K562 (cell line): ENCODE measurements around the gene PSMC1. TPM values are rescaled to one million over a fixed set of nuclear protein-coding genes. Genes with fewer than 3 reads are reported as not detected.

ENCODE experiments used
- ATAC-seq: fragments of 200-7000 bp; cut with Tn5 transposase; 3 replicates; pipeline ENCODE4 v1.9.1; 2020; ENCODE audit warnings: moderate library complexity
- BruUV-seq: library from RNA; stranded (reverse); fragments of 400-500 nt; replicated peaks from 2 replicates; lab custom pipeline; 2021; lab: Mats Ljungman, UMichigan
- CTCF ChIA-PET: fragments of 300-600 bp; formaldehyde crosslinking; extraction: SDS; loops from one replicate; lab custom pipeline; 2021; ENCODE audit warnings: low intra/inter-chr PET ratio; lab: Yijun Ruan, JAX
- POLR2A ChIA-PET: fragments of 300-600, 350-650 bp; sonication (Branson Sonifier 250); formaldehyde crosslinking; extraction: SDS; loops from one replicate; lab custom pipeline; 2021; ENCODE audit warnings: antibody characterized with exemption, inconsistent platforms; lab: Yijun Ruan, JAX
- DNase-seq, 4 experiments: peaks; one replicate each; pipeline versions ENCODE4 v3.0.0 to v3.0.0-alpha.2; 2011 to 2018; ENCODE audit warnings: low spot score in 3 of 4, mixed read lengths in 3 of 4; ENCODE audit errors: extremely low read depth in 1 of 4
- FAIRE-seq: peaks from 2 replicates; lab custom pipeline; 2011; peaks lifted over from hg19 to GRCh38; lab: Jason Lieb, UNC
- H2AFZ ChIP-seq: 2 replicates; pipeline ENCODE4 v1.6.0; 2011; ENCODE audit warnings: low read depth, low read length, control low read depth, inconsistent platforms
- H3K27ac ChIP-seq: fragments of 200-600 bp; 3 replicates; pipeline ENCODE4 v1.8.0; 2011; ENCODE audit warnings: low read depth, mild to moderate bottlenecking, control low read depth, inconsistent platforms, low read length, moderate library complexity, mixed read lengths; ENCODE audit errors: extremely low read depth
- H3K27me3 ChIP-seq, 2 experiments: fragments of 300-600 bp in 1 of 2; 2 replicates in 1 of 2; 3 replicates in 1 of 2; pipeline versions ENCODE4 v1.6.0 to v1.8.0; 2011; ENCODE audit warnings: inconsistent platforms in 2 of 2, low read length in 2 of 2, mild to moderate bottlenecking in 1 of 2, mixed read lengths in 1 of 2, moderate library complexity in 1 of 2; ENCODE audit not compliant: control insufficient read depth in 2 of 2, insufficient read depth in 2 of 2
- H3K36me3 ChIP-seq: fragments of 300-600 bp; 3 replicates; pipeline ENCODE4 v1.8.0; 2011; ENCODE audit warnings: mild to moderate bottlenecking, low read length, inconsistent platforms; ENCODE audit not compliant: control insufficient read depth, insufficient read depth
- H3K4me1 ChIP-seq, 2 experiments: fragments of 200-600 bp in 1 of 2; replicated peaks in 1 of 2; 2 replicates in 1 of 2; 3 replicates in 1 of 2; pipeline versions ENCODE4 v1.5.1 to v1.8.0; 2011; ENCODE audit warnings: inconsistent platforms in 2 of 2, low read length in 2 of 2, mild to moderate bottlenecking in 1 of 2, mixed read lengths in 1 of 2, moderate library complexity in 1 of 2; ENCODE audit not compliant: control insufficient read depth in 2 of 2, insufficient read depth in 2 of 2
- H3K4me2 ChIP-seq: 2 replicates; pipeline ENCODE4 v1.6.1; 2011; ENCODE audit warnings: low read length, control low read depth, inconsistent platforms, mixed read lengths; ENCODE audit not compliant: insufficient read depth
- H3K4me3 ChIP-seq: fragments of 200-600 bp; sonication (generic), shearing (Covaris generic); 2 replicates; pipeline ENCODE4 v1.5.1; 2016; ENCODE audit warnings: control low read depth, inconsistent platforms
- H3K79me2 ChIP-seq: fragments of 200-600 bp; 3 replicates; pipeline ENCODE4 v1.8.0; 2011; ENCODE audit warnings: low read length, inconsistent platforms; ENCODE audit not compliant: control insufficient read depth, insufficient read depth
- H3K9ac ChIP-seq, 2 experiments: 2 replicates each; pipeline versions ENCODE4 v1.6.0 to v1.6.1; 2011; ENCODE audit warnings: low read depth in 2 of 2, low read length in 2 of 2, control low read depth in 1 of 2, inconsistent platforms in 1 of 2, mild to moderate bottlenecking in 1 of 2, mixed read lengths in 1 of 2; ENCODE audit not compliant: insufficient read depth in 1 of 2
- H3K9me1 ChIP-seq: one replicate; pipeline ENCODE4 v1.6.0; 2011; ENCODE audit warnings: inconsistent platforms, mild to moderate bottlenecking, low read length, moderate library complexity; ENCODE audit not compliant: control insufficient read depth, insufficient read depth
- H3K9me3 ChIP-seq: replicated peaks from 2 replicates; pipeline ENCODE4 v1.5.1; 2011; ENCODE audit warnings: low read depth, low read length, inconsistent platforms; ENCODE audit not compliant: control insufficient read depth, insufficient read depth
- H4K20me1 ChIP-seq: replicated peaks from 2 replicates; pipeline ENCODE4 v1.6.1; 2011; ENCODE audit warnings: low read length, inconsistent platforms, mixed read lengths; ENCODE audit not compliant: control insufficient read depth, insufficient read depth
- BRF1 ChIP-seq: IDR thresholded peaks from 3 replicates; pipeline ENCODE4 v1.6.1; 2011; ENCODE audit warnings: borderline replicate concordance, mild to moderate bottlenecking; ENCODE audit not compliant: insufficient read length; ENCODE audit errors: extremely low read depth
- CBX2 ChIP-seq: fragments of 200-600 bp; sonication (generic); IDR thresholded peaks from one replicate; pipeline ENCODE4 v1.6.1; 2012; ENCODE audit warnings: mild to moderate bottlenecking, low read length, inconsistent platforms; ENCODE audit not compliant: insufficient read depth, poor library complexity, severe bottlenecking
- FOS ChIP-seq: IDR thresholded peaks from 3 replicates; pipeline ENCODE4 v1.6.1; 2011; ENCODE audit not compliant: insufficient read length; ENCODE audit errors: extremely low read depth
- GATA2 ChIP-seq: sonication (generic); formaldehyde crosslinking; IDR thresholded peaks from 2 replicates; pipeline ENCODE4 v1.4.0; 2020; ENCODE audit warnings: mild to moderate bottlenecking, missing genetic modification reagents
- POLR2A ChIP-seq: fragments of 450-650 bp; conservative IDR thresholded peaks from 2 replicates; pipeline ENCODE4 v1.6.1; 2016
- RBM17 ChIP-seq: fragments of 200-400 bp; formaldehyde crosslinking; IDR thresholded peaks from 2 replicates; pipeline ENCODE4 v1.6.1; 2017; ENCODE audit warnings: low read depth, mild to moderate bottlenecking, low read length, borderline replicate concordance
- TEAD2 ChIP-seq: fragments of 450-650 bp; IDR thresholded peaks from 2 replicates; pipeline ENCODE4 v1.6.1; 2016; ENCODE audit warnings: missing genetic modification characterization, control low read depth, missing compliant biosample characterization
- ZBTB1 ChIP-seq: sonication (generic); formaldehyde crosslinking; IDR thresholded peaks from 2 replicates; pipeline ENCODE4 v1.8.1; 2023; ENCODE audit warnings: missing genetic modification reagents, low read depth, mild to moderate bottlenecking, borderline replicate concordance
- ZNF175 ChIP-seq: fragments of 200-800 bp; sonication (Bioruptor generic); IDR thresholded peaks from 2 replicates; pipeline ENCODE4 v1.6.1; 2016; ENCODE audit warnings: low read depth, mild to moderate bottlenecking, missing genetic modification characterization, missing compliant biosample characterization
- WGBS: fragments of 100-300 bp; shearing (Covaris generic); methylation state at CpG from one replicate; pipeline ENCODE4 v1.1.6; 2016; ENCODE audit warnings: low coverage, mixed read lengths; ENCODE audit not compliant: insufficient coverage; ENCODE audit errors: missing lambda C conversion rate; 5-methylcytosine and 5-hydroxymethylcytosine counted together
- in situ Hi-C: fragments of 300-500 bp; cut with MboI; formaldehyde crosslinking; loops from 4 replicates; pipeline ENCODE4 v1.15.0; 2018; ENCODE audit warnings: inconsistent platforms, mixed read lengths
- intact Hi-C: fragments of 100-400 bp; cut with micrococcal nuclease; formaldehyde crosslinking; loops from 2 replicates; pipeline ENCODE4 v1.14.2; 2022
- polyA plus RNA-seq, 8 experiments: library from polyadenylated mRNA; depleted of rRNA in 4 of 8; stranded (reverse) in 5 of 8; unstranded in 3 of 8; fragments of >200 nt; fragmentation: Nextera tagmentation in 2 of 8; fragmentation: Illumina TruSeq in 1 of 8; extraction: Ambion mirVana in 2 of 8; extraction: Trizol in 1 of 8; gene quantifications; 2 replicates each; pipeline versions ENCODE4 v1.2.1 to v1.2.3, GENCODE V29; 2011 to 2014; ENCODE audit warnings: inconsistent platforms in 1 of 8, missing spikeins in 1 of 8
- total RNA-seq, 7 experiments: library from RNA; depleted of rRNA in 6 of 7; stranded (reverse); fragments of >200 nt in 6 of 7; fragmentation: Illumina TruSeq in 2 of 7; extraction: Trizol in 2 of 7; gene quantifications; 2 replicates each; pipeline versions ENCODE4 v1.2.1 to v1.2.3, GENCODE V29; 2011 to 2021; ENCODE audit warnings: low replicate concordance in 1 of 7
- TF ChIP-seq, protein P1 (sequence below): fragments of 250-450 bp; sonication (Bioruptor Pico); IDR thresholded peaks from 2 replicates; pipeline ENCODE4 v1.4.0; 2020; ENCODE audit warnings: mild to moderate bottlenecking, moderate library complexity
- TF ChIP-seq, protein P2 (sequence below): fragments of 450-650 bp; IDR thresholded peaks from 2 replicates; pipeline ENCODE4 v1.6.1; 2016; ENCODE audit warnings: borderline replicate concordance
- TF ChIP-seq, protein P3 (sequence below): sonication (generic); formaldehyde crosslinking; IDR thresholded peaks from 2 replicates; pipeline ENCODE4 v1.8.0; 2022; ENCODE audit warnings: mild to moderate bottlenecking, missing genetic modification reagents
- TF ChIP-seq, protein P4 (sequence below), 2 experiments: IDR thresholded peaks; 2 replicates each; pipeline ENCODE4 v1.6.1; 2011; ENCODE audit warnings: borderline replicate concordance in 1 of 2, control low read depth in 1 of 2, low read depth in 1 of 2, low read length in 1 of 2, mild to moderate bottlenecking in 1 of 2, mixed read lengths in 1 of 2, moderate library complexity in 1 of 2; ENCODE audit not compliant: insufficient read depth in 1 of 2, insufficient read length in 1 of 2, poor library complexity in 1 of 2, severe bottlenecking in 1 of 2; ENCODE audit errors: extremely low read depth in 1 of 2

The PSMC1 gene
- total and polyA plus RNA-seq, 9 of the 15 experiments (the other 6 are each of a cell fraction or from before 2014, with no cell fraction given) = 87.8 to 276 (median 165) TPM

DNA sequence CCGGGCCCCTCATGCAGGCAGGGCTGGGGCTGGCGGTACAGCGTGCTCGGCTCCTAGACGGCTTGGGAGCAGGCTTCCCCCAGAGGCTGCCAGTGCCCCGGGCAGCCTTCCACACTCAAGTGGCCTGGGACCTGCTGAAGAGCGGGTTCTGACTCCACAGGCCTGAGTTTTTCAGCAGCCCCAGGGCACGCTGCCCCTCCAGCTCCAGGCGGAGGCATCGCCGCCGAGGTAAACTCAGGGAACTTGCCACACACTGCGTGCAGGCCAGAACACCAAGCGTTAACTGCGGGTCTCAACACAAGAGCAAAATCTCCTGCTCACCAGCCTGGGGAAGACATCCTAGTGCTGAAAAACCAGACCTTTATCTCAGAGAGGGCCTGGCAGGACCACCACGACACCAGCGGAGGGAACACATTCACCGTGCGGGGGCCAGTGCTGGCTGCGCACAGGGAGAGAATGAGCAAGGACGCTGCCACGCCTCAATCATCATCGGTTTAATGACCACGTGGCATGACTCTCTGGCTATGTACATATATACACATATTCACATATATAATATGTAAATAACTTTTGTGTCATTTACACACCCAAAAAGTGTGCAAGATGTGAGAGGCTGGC, 21.3 kb downstream of the PSMC1 start:
- H3K9me1 ChIP-seq = no peaks in the 10 kb centered on the region
- H3K9ac ChIP-seq = no peak overlapping the region
- FAIRE-seq (no peak), DNase-seq (no peak), ATAC-seq (no peak)
- peaks cover 25% of the 10 kb centered on the region; the same call in 2 of the 3 replicates for H3K36me3 ChIP-seq
- POLR2A ChIA-PET = interaction anchor here (0.9 to 1.3 kb wide), 3 partner anchors 9 to 21 kb away, joined by 3 to 10 read pairs (median 4); partner anchors contain the start of gene PSMC1
- H3K4me2 ChIP-seq = no peak overlapping the region
- 84% methylated on average over 17 of the region's 24 CpGs for WGBS
- no peak overlapping the region for H2AFZ ChIP-seq
- in situ Hi-C loops (no loop called here), intact Hi-C loops (no loop called here)
- H3K9me3 ChIP-seq = no peaks in the 10 kb centered on the region
- CTCF ChIA-PET = no interaction called here
- H3K27me3 ChIP-seq = no peaks in the 10 kb centered on the region
- no peak overlapping the region for H3K4me3 ChIP-seq
- no TSS peak for BruUV-seq
- no peaks in the 10 kb centered on the region for H4K20me1 ChIP-seq
- no peaks in the 10 kb centered on the region for H3K79me2 ChIP-seq
- H3K27ac ChIP-seq = no peak overlapping the region
- H3K4me1 ChIP-seq = peaks cover 0 to 4% of the 10 kb centered on the region in 2 experiments; a peak in 2 of 5 replicates
- TF ChIP-seq ZNF175 (no peak), POLR2A (no peak), ZBTB1 (CRISPR knock-in tag) (no peak), CBX2 (no peak), FOS (no peak), RBM17 (no peak), BRF1 (no peak), GATA2 (no peak), TEAD2 (tag) (no peak)
- TF ChIP-seq, protein P1, sequence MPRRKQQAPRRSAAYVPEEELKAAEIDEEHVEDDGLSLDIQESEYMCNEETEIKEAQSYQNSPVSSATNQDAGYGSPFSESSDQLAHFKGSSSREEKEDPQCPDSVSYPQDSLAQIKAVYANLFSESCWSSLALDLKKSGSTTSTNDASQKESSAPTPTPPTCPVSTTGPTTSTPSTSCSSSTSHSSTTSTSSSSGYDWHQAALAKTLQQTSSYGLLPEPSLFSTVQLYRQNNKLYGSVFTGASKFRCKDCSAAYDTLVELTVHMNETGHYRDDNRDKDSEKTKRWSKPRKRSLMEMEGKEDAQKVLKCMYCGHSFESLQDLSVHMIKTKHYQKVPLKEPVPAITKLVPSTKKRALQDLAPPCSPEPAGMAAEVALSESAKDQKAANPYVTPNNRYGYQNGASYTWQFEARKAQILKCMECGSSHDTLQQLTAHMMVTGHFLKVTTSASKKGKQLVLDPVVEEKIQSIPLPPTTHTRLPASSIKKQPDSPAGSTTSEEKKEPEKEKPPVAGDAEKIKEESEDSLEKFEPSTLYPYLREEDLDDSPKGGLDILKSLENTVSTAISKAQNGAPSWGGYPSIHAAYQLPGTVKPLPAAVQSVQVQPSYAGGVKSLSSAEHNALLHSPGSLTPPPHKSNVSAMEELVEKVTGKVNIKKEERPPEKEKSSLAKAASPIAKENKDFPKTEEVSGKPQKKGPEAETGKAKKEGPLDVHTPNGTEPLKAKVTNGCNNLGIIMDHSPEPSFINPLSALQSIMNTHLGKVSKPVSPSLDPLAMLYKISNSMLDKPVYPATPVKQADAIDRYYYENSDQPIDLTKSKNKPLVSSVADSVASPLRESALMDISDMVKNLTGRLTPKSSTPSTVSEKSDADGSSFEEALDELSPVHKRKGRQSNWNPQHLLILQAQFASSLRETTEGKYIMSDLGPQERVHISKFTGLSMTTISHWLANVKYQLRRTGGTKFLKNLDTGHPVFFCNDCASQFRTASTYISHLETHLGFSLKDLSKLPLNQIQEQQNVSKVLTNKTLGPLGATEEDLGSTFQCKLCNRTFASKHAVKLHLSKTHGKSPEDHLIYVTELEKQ (CRISPR knock-in tag) = no peak
- TF ChIP-seq, protein P2, sequence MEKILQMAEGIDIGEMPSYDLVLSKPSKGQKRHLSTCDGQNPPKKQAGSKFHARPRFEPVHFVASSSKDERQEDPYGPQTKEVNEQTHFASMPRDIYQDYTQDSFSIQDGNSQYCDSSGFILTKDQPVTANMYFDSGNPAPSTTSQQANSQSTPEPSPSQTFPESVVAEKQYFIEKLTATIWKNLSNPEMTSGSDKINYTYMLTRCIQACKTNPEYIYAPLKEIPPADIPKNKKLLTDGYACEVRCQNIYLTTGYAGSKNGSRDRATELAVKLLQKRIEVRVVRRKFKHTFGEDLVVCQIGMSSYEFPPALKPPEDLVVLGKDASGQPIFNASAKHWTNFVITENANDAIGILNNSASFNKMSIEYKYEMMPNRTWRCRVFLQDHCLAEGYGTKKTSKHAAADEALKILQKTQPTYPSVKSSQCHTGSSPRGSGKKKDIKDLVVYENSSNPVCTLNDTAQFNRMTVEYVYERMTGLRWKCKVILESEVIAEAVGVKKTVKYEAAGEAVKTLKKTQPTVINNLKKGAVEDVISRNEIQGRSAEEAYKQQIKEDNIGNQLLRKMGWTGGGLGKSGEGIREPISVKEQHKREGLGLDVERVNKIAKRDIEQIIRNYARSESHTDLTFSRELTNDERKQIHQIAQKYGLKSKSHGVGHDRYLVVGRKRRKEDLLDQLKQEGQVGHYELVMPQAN = no peak
- TF ChIP-seq, protein P3, sequence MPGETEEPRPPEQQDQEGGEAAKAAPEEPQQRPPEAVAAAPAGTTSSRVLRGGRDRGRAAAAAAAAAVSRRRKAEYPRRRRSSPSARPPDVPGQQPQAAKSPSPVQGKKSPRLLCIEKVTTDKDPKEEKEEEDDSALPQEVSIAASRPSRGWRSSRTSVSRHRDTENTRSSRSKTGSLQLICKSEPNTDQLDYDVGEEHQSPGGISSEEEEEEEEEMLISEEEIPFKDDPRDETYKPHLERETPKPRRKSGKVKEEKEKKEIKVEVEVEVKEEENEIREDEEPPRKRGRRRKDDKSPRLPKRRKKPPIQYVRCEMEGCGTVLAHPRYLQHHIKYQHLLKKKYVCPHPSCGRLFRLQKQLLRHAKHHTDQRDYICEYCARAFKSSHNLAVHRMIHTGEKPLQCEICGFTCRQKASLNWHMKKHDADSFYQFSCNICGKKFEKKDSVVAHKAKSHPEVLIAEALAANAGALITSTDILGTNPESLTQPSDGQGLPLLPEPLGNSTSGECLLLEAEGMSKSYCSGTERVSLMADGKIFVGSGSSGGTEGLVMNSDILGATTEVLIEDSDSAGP (CRISPR knock-in tag) = no peak
- TF ChIP-seq, protein P4, sequence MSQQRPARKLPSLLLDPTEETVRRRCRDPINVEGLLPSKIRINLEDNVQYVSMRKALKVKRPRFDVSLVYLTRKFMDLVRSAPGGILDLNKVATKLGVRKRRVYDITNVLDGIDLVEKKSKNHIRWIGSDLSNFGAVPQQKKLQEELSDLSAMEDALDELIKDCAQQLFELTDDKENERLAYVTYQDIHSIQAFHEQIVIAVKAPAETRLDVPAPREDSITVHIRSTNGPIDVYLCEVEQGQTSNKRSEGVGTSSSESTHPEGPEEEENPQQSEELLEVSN (IDR thresholded peaks at IDR 0.05; ENCODE audit: borderline replicate concordance in 1 of 2, extremely low read depth in 1 of 2, insufficient read depth in 1 of 2, insufficient read length in 1 of 2, low read depth in 1 of 2, low read length in 1 of 2, poor library complexity in 1 of 2, severe bottlenecking in 1 of 2) = no peak
